GM21576 (cell line): ENCODE data around the gene MYPN.
"Not testable (repeated sequence)": the region's sequence is repeated elsewhere in the genome, so short reads cannot be mapped to it uniquely, and the experiment has no call there.

Experiments used
- ATAC-seq: cut with Tn5 transposase; IDR thresholded peaks from one replicate; pipeline ENCODE4 v1.9.1; 2021; ENCODE audit warnings: mild to moderate bottlenecking, moderate library complexity; ENCODE audit not compliant: unreplicated experiment

The MYPN gene

GRCh38 chr10:68166871-68167585, 57.7 kb downstream of the MYPN start:
- ATAC-seq = no peak

DNA sequence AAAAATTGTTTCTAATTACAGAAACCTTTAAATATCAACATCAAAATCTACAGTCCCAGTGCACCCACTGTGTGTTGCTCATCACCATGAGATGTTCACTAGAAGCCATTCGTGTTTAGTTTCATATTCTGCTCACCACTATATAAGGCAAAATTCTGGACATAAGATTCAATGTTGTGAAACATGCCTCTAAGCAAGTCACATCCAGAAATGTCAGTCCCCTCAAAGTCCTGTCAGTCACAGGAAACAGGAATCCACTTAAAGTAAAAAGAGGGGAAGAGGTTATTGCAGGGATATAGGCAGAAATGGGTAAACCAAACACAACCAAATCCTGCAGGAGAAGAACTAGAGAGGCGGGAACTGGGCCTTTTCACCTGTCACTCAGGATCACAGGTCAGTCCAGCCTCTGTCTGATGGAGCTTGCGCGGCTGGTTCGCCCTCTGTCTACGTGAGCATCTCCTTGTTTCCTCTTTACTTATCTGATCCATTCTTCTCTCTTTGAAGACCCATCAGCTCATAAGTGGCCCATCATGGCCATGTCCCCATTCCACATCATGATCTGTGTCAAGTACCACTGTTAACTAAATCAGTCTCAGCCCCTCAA, 58.4 kb downstream of the MYPN start:
- no peak for ATAC-seq

- ATAC-seq = no peak
These were observed 62.3 kb downstream of the MYPN start for GRCh38 chr10:68171539-68172080.

DNA sequence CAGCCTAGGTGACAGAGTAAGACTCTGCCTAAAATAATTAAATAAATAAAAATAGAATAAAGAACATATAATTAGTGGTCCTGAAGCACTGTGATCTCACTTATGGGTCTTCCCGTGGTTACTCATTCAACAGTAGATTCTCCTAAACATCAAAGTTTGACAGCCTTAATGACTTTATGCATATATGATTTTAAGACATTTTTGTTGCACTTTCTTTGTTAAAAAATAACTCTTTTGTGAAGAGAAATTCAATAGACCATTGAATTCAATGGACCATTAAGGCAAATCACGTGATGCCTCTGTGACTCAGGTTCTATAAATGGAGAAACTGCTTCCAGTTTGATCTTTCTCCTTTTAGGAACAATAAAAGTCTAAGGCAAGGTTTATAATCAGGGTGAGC, 63.0 kb downstream of the MYPN start:
- ATAC-seq = no peak

- ATAC-seq = no peak
These were observed 66.7 kb downstream of the MYPN start for GRCh38 chr10:68175949-68176348.

GRCh38 chr10:68176797-68177196, 67.5 kb downstream of the MYPN start:
- ATAC-seq = no peak

DNA sequence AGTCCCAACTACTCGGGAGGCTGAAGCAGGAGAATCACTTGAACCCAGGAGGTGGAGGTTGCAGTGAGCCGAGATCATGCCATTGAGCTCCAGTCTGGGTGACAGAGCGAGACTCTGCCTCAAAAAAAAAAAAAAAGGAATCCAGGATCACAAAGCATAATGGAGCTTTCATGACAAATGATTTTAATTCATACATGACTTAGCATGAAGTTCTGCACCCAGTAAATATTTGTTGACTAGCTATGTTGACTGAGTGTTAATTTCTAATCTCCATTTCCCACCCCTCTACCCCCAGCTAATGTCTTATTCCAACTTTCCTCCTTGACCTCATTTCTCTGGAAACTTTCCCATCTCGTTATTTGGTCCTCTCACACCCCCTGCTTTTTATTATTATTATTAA, 69.3 kb downstream of the MYPN start:
- no peak for ATAC-seq

DNA sequence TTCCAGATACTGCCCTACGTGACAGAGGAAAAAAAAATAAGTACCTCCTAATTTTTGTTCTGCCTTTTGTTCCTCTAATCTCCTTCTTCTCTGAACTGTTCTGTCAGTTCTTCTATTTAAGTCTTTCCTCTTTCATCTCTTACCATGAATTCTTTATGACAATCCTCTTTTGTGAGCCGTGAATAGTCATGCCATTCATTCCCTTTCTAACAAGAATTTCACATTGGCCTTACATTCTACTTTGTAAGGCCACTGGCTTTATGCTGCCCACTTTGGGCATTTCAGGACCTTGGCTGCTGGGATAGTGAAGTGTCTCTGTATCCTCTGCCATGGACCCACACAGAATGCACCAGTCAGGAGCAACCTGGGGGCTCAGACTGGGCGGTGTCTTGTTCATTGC, 69.7 kb downstream of the MYPN start:
- ATAC-seq = no peak

GRCh38 chr10:68180490-68180889, 71.2 kb downstream of the MYPN start:
- no peak for ATAC-seq

DNA sequence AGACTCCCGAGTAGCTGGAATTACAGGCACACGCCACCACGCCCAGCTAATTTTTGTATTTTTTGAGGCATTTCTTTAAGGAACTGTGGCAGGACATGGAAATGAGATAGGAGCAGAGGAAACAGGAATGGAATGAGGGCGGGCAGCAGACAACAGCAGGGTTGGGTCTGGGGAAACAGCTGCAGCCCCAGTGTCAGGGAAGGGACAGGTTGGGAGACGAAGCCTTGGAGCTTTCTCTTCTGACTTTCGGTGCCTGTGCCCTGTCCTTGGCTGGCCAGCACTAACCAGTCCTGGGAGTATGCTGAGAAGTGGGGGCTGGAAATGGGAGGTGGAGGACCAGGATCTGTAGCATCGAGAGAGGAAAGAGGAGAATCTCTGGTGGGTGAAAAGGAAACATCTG, 75.3 kb downstream of the MYPN start:
- no peak for ATAC-seq

DNA sequence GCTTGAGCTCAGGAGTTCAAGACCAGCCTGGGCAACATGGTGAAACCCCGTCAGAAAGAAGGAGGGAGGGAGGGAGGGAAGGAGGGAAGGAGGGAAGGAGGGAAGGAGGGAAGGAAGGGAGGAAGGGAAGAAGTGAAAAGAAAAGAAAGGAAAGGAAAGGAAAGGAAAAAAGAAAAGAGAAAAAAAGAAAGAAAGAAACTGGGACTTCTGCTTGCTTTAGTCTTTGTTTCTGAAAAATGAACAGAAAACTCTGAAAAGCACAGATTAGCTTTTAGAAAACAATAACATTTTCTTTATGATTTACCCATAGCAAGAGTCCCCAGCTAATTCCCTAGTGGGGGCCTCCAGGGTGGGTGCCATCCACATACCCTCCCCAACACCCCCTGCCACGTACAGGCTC, 75.8 kb downstream of the MYPN start:
- no peak for ATAC-seq

DNA sequence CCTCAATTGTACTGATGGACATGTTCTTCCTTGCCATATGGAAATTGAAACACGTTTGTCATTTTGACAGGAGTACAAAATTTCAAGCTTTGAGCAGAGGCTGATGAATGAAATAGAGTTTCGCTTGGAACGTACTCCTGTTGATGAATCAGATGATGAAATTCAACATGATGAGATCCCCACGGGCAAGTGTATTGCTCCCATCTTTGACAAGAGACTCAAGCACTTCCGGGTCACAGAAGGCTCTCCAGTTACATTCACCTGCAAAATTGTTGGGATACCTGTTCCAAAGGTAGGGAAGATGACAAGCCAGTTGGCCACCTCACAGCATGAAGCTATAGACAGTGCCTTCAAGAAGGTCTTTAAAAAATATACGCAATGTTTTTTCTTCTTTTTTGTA, 79.5 kb downstream of the MYPN start:
- ATAC-seq = no peak

- no peak for ATAC-seq
These were observed 82.8 kb downstream of the MYPN start for GRCh38 chr10:68192113-68192512.

DNA sequence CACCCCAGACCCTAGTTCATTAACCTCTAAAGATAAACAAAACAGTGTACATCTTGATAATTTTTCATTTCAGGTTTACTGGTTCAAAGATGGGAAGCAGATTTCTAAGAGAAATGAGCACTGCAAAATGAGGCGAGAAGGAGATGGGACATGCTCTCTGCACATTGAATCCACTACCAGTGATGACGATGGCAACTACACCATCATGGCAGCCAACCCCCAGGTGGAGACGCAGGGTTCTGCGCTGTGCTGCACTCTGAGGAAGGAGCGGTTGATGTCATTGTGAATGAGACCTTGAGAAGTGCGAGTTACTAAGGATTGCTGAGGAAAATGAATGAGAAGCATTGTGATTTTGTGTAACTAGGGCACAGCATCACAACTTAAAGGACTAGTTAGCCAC, 85.0 kb downstream of the MYPN start:
- ATAC-seq = no peak

GRCh38 chr10:68195776-68196175, 86.5 kb downstream of the MYPN start:
- ATAC-seq = not testable (repeated sequence)

DNA sequence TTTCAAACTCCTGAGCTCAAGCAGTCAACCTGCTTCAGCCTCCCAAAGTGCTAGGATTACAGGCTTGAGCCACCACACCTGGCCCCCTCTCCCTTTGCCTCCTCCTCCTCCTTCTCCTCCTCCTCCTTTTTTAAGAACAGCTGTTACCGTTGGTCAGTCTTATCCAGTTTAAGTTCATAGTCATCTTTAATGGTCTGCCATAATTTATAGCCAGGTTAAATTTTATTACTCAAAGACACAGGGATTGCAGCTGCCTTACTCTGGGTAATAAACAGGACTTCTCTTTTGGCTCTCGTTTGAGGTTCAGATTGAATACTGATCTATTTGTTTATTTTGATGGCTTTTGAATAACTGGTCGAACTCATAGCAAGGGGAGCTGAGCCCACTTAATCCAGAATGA, 87.4 kb downstream of the MYPN start:
- no peak for ATAC-seq

DNA sequence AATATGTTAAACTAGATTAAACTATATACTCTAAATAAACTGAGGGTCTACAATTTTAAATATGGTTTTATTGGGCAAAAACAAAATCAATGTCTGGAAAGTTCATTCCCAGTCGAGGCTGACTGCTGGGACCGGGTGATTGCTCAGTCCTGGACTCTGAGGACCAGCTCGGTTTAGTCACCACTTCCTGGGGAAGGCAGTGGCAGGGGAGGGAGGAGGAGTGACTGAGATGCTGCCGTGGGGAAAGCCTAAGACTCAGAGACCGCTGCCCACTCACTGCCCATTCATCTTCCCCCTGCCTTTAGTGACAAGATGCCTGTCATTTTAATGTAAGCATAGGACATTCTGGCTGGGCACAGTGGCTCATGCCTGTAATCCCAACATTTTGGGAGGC, 93.7 kb downstream of the MYPN start:
- no peak for ATAC-seq

DNA sequence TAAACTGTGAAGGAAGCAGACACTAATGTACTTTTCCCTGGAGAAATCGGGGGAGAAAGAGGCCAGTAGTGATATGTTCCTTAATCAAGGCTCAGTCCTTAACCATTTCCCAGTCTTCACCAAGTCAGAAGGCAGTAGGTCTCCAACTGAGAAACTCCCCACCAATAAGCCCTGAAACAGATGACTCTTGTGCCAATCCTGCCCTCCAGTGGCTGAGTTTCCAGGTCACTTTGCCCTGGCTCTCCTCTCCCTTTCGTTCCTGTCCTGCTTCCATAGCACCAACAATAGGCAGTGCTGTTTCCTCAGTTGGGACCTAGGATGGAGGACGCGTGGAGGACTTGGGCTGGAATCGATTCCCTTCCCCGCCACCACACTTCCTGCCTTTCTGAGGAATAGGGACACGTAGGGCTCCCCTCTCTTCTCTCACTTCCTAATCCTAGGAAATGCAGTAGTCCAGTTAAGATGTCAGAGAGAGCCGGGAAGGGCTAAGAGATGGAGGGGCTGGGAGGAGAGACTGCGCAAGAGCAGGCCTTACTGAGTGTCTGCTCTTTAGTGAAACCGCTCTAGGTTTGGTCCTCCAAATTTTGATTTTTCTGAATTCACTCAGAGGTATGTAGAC, 99.2 kb downstream of the MYPN start:
- ATAC-seq = no peak

- ATAC-seq = no peak
These were observed 102.4 kb downstream of the MYPN start for GRCh38 chr10:68211669-68212068.

DNA sequence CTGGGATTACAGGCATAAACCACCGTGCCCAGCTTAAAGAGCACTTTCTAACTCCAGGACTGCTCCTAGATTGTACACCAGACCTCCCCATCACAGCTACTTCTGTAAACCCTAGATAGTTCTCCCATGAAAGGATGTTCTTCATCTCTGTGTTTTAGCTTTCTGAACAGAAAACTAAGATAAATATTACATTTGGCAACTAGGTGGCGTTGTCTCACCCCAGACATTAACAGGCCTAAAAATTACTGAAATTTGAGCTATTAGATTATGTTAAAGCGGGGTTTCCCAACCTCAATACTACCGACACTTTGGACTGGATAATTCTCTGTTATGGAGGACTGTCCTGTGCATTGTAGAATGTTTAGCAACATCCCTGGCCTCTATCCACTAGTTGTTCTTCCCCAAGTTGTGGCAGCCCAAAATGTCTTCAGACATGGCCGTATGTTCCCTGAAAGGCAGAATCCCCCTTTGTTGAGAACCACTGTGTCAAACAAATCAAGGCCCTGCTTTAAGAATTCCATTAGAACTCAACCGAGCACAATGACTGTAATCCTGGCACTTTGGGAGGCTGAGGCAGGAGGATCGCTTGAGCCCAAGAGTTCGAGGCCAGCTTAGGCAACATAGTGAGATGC, 103.5 kb downstream of the MYPN start:
- ATAC-seq = no peak

- ATAC-seq = no peak
These were observed 109.5 kb downstream of the MYPN start for GRCh38 chr10:68218786-68219185.

DNA sequence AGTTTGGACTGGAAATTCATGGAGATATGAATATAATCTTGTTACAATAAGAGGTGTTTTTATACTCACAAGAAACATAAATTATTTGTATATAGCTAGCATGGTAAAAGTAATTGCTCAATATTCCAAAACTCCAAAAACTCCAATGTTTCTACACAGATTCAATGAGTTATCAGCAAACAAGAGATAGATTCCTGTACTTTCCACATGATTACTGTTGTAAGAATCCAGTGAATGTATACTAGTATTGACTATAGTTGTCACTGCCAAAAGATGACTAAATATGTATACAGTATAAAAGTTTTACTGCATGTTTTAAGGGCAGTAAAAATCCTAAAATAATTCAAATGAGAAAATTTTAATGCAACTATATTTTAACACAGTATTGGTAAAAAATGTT, 111.9 kb downstream of the MYPN start:
- no peak for ATAC-seq
